ENCODE data around the gene AMER3. TPM values are rescaled to one million over a fixed set of nuclear protein-coding genes. Genes with fewer than 3 reads are reported as not detected.

The AMER3 gene
- total RNA-seq, 1 donor from 2014 or later: not detected

DNA sequence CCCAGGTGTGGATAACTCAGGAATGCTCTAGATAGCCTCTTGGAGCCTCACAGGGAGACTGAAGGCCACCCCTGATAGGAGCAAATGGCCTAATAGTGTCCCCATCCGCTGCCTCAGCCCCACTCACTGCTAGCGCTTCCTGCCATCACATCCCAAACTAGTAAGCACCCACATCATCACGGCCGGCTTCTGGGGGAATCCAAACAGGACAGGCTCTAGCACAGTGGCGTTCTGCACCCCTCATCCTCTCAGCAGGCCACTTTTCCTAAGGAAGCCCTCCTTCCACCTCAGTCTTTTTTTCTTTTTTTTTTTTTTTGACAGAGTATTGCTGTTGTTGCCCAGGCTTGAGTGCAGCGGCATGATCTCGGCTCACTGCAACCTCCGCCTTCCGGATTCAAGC, 6.3 kb upstream of the AMER3 start:
- intact Hi-C loops (cut with micrococcal nuclease): no loop called here

DNA sequence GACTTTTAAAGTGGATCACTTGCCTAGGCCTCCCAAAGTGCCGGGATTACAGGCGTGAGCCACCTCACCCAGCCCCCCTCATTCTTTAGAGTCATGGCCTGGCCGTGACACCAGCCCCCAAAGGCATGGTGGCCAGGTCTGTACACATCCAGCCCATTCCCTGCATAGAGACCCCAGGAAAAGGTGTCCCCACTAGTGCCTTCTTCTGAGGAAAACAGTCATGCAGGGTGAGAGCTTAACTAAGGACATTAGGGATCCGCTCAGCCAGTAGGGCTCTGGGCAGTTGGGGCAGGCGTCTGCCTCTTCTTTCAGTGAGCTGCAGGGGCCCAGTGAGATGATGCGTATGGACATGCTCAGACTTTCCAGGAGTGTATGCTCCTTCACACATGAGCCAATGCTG, 5.7 kb upstream of the AMER3 start:
- intact Hi-C loops (cut with micrococcal nuclease): no loop called here

DNA sequence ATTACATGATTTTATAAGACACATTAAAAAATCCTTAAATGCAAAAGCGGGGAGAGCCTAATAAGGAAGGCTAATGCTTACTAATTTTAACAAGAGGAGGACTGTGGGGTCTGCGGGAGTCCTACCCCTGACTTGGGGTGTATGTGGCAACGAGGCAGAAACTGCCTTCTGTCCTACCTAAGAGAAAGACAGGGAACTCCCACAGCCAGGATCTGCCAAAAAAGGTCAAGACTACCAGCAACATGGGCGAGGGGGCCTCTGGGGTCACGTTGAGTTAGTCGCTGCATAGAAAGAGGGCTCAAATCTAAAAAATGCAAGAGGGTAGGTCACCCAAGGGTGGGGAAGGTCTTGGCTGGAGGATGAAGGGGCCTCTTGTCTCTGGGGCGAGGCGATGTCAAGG, 529 bp upstream of the AMER3 start:
- intact Hi-C loops (cut with micrococcal nuclease): no loop called here

DNA sequence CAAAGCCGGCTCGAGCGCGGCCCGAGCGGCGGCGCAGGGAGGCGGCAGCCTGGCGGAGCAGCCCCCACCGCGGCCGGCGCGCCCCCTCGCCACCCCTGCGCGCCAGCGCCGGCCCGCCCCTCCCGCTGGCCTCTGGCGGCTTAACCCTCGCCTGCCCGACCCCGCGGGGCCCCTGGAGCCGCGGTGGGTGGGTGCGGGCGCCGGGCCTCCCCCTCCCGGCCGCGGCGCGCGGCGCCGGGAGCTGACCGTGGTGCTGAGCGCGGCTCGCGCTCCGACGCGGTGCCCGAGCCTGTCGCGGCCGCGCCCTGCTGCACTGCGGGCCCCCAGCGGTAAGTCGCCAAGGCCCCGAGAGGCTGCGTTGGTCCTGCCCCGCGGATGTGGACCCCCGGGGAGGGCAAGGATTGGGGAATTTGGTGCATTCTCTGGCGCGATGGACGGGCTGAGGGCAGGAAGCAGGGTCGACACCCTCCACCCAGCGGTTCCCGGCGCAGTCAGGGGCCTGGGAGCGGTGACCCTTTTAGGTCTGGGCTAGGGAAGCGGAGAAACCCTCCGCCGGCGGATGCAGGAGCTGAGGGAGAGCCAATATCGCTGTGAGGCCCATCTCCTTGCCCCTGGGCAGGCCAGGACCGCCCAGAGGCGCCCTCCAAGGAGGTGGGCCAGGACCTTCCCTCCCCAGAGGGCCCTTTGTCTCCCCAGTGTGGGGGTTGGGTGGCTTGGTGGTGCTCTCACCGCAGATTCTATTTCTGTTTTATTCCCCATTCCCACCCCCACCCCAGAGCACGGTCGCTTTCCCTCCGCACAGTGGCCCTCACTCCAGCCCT, 923 bp downstream of the AMER3 start:
- intact Hi-C loops (cut with micrococcal nuclease): no loop called here

DNA sequence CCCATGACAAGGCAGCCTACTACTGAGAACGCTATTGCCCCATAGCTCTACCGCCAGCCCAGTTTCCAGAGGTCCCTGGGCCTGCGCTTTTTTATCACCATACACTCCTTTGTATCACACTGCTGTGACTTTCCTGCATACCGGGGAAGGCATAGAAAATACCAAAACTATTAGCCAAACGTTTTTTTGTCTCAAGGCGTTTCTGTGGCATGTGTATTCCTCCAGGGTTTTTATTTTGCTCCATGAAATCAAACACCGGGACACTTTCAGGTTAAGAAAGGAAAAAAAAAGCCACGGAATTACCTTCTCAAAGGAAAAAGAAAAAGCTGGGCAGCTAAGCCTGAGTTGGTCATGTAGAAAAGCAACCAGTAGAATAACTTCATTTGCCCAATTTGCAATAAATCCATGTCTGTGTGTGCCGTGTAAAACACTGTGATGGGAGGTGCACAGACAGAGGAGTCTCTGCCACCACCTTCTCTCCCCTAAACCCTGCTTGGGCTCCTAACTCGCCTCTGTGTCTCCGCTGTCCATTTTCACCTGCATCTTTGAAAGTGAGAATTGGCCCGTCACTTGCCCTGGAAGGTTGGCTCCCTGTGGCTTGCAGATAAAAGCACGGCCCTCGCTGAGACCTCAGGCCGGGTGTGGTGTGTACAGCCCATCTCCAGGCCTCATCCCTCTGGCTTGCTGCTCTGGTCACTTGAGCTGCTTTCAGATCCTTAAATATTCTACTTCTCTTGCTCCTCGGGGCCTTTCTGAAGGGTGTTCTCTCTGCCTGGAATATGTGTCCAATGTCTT, 1.7 kb downstream of the AMER3 start:
- intact Hi-C loops (cut with micrococcal nuclease): no loop called here

DNA sequence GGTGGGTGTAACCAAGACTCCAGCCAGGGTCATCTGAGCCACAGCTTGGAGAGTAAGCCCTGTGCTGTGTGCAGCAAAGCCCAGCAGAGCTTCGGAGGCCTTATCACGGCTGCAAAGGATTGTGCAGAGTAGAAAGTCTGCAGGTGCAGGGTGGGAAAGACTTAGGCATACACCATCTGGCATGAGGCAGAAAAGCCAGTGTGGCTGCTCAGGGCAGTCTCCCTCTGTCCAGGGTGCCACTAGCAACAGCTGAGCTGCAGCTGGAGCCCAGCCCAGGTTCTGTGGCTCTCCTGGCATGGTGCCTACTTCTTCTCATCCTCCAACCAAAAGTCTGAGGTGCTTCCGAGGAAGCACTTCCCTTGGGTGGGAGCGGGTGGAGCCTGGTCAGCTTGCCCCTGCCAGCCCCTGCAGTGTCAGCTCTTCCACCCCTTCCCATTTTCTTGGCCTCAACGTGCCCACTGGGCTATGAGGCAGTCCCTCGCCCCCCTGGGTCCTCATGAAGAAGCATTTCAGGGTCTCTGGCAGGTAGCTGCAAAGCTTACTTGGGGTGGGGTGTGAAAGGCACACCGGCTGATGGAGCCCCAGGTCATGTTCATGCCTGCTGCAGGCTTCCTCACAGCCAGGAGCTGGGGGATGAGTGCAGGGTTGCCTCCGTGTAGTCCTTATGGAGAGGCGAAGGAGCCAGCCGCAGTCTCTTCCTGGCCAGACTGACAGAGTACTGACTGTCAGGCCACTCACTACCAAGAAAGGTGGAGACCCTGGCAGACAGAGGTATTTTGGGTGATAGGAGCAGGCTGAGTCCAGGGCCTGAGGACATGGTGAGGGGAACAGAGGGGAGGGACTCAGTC, 4.8 kb downstream of the AMER3 start:
- intact Hi-C loops (cut with micrococcal nuclease): no loop called here

DNA sequence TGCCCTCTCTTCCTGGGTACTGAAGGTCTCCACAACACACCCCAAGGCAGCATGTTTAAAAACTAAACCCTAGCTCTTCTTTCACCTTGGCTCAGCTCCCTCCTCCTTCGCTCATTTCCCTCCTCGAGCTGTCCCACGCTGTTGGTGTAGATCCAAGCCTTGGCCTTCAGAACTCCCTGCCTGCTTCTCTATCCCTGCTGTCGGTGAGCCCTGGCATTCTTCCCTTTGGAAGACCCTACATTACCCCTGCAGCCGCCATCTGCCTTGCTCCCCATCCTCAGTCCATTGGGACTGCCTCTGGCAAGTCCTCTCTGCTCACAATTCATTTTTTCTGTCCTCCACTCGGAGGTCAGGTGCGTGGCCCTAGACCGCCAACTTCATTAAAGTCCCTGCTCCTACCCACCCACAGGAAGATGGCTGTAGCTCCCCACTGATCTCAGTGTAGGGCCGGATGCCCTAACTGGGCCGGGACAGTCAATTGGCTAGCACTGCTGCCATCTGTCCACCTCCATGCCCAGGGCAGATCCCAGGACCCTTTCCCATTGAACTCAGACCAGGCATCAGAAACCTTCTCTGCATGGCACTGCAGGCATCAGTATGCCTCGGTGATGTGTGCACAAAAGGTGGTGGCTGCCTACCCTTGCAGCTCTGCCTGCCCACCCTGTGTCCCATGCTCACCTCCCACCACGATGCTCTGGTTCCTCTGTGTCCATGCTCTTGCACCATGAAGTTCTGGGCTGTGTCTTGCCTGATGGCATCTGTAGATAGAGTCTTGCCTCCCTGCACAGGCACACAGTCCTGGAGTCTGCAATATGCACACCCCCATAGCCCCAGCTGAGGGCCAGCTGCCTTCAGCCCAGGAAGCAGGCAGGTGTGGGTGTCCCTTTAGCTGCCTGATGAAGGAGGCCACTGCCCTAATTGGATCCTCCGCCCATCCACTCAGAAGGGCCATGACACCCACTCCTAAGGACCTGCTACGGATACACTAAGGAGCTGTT, 5.7 kb downstream of the AMER3 start:
- intact Hi-C loops (cut with micrococcal nuclease): no loop called here

DNA sequence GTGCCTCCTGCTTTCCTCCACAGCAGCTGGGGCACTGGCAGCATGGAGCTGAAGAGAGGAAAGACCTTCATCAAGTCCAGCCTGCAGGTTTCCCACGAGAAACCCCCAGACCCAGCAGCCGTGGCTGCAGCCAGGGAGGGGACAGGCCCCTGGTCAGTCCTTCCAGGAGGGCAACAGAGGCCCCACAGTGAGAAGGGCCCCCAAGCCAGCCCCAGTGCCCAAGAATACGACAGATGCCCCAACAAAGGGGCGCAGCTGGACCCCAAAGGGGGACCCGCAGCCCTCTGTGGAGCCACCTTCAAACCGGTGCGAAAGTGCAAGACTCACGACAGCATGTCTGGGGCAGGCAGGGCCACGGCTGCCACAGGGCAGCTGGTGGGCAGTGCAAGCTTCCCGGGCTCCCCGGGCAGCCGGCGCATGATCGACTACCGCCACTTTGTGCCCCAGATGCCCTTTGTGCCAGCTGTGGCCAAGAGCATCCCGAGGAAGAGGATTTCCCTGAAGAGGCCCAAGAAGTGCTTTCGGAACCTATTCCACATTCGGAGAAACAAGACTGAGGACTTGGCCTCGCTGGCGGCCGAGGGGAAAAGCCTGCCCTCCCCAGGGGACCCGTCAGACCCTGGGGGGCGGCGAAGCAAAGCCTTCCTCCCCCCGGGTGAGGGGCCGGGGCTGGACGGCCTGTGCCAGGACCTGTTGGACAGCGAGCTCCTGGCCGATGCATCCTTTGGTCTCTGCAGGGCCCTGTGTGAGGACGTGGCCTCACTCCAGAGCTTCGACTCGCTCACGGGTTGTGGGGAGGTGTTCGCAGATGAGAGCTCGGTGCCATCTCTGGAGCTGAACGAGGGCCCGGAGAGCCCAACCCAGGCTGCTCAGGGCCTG, 6.9 kb downstream of the AMER3 start:
- intact Hi-C loops (cut with micrococcal nuclease): no loop called here

DNA sequence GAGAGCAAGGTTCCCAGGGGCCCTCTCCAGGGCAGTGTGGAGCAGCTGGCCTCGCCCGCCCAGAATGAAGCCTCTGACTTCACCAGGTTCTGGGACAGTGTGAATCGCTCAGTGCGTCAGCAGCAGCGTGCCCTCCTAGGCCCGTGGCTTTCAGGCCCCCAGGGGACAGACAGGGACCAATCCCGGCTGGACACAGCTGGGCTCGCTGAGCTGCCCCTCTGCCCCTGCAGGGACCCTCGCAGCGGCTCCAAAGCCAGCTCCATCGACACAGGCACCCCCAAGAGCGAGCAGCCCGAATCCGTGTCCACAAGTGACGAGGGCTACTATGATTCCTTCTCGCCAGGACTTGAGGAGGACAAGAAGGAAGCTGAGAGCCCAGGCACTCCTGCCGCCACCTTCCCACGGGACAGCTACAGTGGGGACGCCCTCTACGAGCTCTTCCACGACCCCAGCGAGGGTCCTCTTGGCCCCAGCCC, 7.6 kb downstream of the AMER3 start:
- intact Hi-C loops (cut with micrococcal nuclease): no loop called here

DNA sequence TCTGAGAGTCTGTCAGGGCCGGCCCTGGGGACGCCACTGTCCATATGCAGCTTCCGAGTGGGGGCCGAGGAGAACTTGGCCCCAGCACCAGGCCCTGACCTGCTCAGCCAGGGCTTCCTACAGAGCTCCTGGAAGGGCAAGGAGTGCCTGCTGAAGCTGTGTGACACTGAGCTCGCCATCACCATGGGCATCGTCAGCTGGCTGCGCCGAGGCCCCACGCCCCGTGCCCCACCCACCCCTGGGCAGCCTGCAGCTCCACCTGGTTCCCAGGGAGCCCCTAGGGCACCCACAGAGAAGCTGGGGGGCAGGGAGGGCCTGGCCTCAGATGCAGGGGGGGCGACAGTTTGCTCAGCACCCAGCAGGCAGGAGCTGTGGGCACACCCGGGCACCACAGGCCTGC, 8.1 kb downstream of the AMER3 start:
- intact Hi-C loops (cut with micrococcal nuclease): no loop called here

DNA sequence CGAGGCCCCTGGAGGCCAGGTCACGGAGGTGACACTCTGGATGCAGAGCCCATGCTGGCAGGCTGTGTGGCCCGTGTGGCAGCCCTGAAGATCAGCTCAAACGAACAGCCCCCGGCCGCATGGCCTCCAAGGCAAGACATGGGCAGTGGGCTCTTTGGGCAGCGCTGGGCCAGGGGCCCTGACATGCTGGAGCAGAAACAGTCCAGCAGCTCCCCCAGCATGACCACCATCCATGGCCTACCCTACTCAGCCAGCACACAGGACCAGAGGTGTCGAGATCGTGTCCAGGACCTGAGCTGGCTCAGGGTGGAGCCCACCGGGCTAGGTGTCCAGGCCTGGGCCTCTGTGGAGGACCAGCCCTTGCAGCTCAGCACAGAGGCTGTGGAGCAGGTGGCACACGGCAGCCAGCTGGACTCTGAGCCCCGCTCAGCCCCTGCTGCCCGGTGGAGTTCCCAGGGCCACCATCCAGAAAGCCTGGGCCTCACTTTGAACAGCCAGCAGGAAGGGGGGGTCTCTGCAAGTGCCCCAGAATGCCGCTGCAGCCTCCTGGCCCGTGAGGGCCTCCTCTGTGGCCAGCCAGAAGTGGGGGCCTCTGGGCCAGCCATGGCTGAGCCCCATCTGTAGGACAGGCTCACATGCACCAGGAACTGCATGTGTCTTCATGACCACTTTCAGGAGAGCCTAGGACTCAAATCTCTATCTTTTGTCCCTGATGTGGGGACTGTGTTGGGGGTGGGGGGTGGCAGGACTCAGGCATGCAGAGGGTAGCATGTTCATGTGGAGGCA, 8.9 kb downstream of the AMER3 start:
- intact Hi-C loops (cut with micrococcal nuclease): no loop called here

DNA sequence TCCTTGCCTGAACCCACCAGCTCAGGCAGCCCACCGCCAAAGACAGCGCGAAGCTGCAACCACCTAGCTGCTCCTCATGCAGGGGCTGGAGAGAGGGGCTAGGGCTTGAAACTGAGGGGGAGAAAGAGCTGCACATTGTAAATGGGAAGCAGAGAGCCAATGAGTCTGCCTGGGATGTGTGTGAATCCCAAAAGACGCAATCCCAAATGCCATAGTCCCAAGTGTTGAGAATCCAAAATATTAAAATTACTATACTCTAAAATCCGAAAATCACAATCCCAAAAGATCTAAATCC, 9.4 kb downstream of the AMER3 start:
- intact Hi-C loops (cut with micrococcal nuclease): no loop called here

DNA sequence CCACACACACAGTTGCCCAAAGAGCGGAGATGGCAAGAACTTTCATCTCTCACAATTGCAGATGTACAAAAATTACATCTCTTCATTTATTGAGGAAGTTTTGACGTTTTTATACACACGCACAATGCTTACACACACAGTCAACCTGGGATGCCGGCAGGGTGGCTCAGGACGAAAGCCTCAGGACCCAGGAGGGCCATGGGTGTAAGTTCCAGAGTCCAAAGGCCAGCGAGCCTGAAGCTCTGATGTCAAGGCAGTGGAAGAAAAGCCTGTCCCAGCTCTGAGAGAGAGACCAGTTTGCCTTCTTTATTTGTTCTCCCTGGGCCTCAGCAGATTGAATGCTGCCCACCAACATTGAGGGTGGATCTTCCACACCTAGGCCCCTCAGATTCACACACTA, 10.1 kb downstream of the AMER3 start:
- intact Hi-C loops (cut with micrococcal nuclease): no loop called here

DNA sequence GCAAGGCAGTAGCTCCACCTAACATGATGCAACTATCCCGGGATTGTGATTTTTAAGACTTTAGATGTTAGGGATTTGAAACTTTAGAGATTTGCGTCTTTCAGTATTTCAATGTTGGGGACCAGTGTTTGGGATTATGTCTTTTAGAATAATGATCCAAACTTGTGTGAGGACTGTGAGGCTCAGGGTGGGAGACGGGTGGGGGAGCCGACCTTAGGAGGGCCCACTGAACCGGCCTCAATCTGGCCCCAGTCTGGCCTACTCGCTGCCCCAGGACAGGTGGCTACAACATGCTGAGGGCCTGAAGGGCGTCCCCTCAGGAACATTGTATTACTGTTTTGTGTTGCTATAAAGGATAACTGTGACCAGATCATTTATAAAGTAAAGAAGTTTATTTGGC, 10.7 kb downstream of the AMER3 start:
- intact Hi-C loops (cut with micrococcal nuclease): no loop called here

DNA sequence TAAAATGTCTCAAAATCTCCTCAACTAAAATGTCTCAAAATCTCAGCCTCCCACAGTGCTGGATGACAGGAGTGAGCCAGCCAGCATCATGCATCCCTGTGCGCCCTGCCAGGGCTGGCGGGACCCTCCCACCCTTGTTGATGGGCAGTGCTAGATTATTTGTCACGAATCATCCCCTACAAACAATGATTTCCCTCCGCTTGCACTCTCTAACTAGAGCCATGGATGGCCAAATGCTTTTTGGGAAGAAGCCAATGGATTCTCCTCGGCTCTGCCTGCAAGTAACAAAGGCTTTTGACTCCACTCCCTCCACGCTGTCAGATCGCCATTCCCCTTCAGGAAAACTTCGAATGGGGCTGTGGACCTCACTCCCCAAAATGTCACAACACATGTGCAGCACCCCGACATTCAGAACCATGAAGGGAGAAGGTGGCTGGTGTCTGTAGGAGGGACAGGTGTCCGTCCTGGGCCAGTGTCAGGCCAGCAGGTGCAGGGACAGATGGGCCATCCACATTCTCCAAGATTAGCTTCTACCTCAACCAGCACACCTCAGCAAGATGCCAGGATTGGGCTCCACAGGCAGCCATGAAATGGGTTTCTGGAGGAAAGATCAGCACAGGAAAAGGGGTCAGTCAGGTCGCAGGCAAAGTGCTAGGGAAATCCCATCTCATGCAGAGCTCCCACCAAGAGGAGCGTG, 11.5 kb downstream of the AMER3 start:
- intact Hi-C loops (cut with micrococcal nuclease): no loop called here

DNA sequence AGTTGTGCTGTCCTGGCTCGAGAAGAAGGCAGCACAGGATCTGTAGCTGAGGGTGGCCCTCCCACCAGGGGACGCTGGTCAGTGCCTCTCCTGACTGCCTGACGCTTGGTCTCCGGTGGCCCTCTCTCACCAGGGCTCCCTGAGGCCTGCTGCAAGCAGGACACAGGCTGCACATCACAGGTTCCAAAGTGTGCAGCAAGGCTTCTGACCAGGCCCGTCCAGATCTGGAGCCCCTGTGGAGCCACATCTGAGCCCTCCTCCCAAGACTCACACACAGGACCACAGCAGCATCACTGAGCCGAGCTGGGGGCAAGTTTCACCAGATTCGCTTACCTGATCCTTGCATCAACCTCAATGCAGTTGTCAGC, 12.1 kb downstream of the AMER3 start:
- intact Hi-C loops (cut with micrococcal nuclease): no loop called here

DNA sequence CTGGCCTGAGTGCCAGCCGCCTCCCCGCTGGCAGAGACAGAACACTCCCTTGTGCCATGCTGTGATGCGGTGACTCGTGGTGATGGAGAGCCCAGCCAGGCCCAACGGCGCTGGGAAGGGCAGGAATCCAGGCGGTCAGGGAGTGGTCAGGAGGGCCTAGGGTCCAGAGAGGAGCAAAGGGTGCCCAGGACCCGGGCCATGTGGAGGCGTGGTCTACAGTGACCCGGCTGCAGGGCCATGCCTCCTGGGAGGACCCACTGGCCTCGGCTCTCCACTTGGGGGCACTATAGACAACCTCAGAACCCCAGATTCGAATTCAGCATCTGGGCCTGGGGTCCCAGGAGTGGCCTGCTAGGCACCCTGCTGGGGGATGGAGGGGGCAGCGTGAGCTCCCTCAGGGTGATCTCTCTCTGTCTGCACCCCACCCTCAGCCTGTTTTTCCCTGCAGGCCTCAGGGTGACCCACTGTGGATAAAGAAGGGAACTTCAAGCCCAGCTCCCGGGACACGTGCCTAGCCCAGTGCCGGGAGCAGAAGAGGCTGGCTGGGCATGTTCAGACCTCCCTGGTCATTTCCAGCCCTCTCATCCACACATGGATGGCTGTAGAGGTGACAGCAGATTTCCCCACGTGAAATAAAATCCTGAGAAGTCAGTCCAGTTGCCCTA, 13.0 kb downstream of the AMER3 start:
- intact Hi-C loops (cut with micrococcal nuclease): no loop called here

All from T-helper 1 cell treated with Interleukin-12 subunit alpha and Interleukin-12 subunit beta and Interleukin-4 antibody, amounts not matched to agents 30 ng/mL and 1 ng/mL, for 36 hours (primary cell).